ENCODE results near the gene MCRIP1.

Gene MCRIP1

DNA sequence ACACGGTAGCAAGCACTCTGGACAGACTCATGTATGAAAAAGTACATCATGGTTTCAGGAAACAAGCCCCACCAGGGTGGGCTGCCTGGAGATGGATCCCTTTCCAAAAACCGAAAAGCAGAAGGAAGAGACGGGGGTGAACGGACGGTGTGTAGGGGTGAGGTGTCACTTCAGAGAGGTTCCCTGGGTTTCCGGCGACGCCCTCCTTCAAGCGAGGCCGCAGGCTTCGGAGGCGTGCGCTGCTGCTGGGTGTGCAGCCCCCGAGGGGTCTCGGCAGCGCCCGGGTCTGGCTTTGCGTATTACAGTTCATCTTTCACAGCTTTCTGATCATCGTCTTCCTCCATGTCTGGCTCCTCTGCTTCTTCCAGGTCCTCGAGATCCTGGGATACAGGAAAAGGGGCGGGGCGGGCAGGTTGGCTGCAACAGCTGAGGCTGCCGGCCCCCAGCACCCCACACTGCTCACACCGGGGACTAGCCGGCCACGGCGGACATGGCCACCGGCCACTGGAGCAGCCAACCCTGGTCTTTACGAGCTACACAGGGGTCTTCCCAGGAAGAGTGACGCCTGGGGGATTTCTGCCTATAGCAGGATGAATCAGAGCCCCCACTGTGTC, 10.7 kb upstream of the MCRIP1 start:
- no peak for ATAC-seq
- TF ChIP-seq TCF4 (CRISPR knock-in tag; IDR thresholded peaks at IDR 0.05; ENCODE audit: borderline replicate concordance) (no peak), ARNTL (CRISPR knock-in tag; IDR thresholded peaks at IDR 0.05; ENCODE audit: borderline replicate concordance, low read depth) (no peak), ZFP30 (CRISPR knock-in tag; IDR thresholded peaks at IDR 0.05) (no peak), ZFP3 (CRISPR knock-in tag; IDR thresholded peaks at IDR 0.05) (no peak), TOX (CRISPR knock-in tag; IDR thresholded peaks at IDR 0.05; ENCODE audit: borderline replicate concordance) (no peak), CREB5 (CRISPR knock-in tag; IDR thresholded peaks at IDR 0.05; ENCODE audit: low read depth) (no peak), ZNF70 (CRISPR knock-in tag; IDR thresholded peaks at IDR 0.05) (no peak), ZNF8 (CRISPR knock-in tag; IDR thresholded peaks at IDR 0.05) (no peak), ZC3H10 (CRISPR knock-in tag; IDR thresholded peaks at IDR 0.05) (no peak), ISL1 (CRISPR knock-in tag; IDR thresholded peaks at IDR 0.05) (no peak), ZNF565 (CRISPR knock-in tag; conservative IDR thresholded peaks at IDR 0.05; ENCODE audit: low read depth) (no peak), OSR1 (CRISPR knock-in tag; IDR thresholded peaks at IDR 0.05) (no peak), SNAI2 (CRISPR knock-in tag; IDR thresholded peaks at IDR 0.05) (no peak), GLIS3 (CRISPR knock-in tag; IDR thresholded peaks at IDR 0.05) (no peak), PATZ1 (CRISPR knock-in tag; IDR thresholded peaks at IDR 0.05; ENCODE audit: borderline replicate concordance) (no peak), PPARA (CRISPR knock-in tag; IDR thresholded peaks at IDR 0.05; ENCODE audit: borderline replicate concordance) (no peak)
- TF ChIP-seq, protein P1, sequence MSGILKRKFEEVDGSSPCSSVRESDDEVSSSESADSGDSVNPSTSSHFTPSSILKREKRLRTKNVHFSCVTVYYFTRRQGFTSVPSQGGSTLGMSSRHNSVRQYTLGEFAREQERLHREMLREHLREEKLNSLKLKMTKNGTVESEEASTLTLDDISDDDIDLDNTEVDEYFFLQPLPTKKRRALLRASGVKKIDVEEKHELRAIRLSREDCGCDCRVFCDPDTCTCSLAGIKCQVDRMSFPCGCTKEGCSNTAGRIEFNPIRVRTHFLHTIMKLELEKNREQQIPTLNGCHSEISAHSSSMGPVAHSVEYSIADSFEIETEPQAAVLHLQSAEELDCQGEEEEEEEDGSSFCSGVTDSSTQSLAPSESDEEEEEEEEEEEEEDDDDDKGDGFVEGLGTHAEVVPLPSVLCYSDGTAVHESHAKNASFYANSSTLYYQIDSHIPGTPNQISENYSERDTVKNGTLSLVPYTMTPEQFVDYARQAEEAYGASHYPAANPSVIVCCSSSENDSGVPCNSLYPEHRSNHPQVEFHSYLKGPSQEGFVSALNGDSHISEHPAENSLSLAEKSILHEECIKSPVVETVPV (CRISPR knock-in tag; IDR thresholded peaks at IDR 0.05): no peak
- TF ChIP-seq, protein P2, sequence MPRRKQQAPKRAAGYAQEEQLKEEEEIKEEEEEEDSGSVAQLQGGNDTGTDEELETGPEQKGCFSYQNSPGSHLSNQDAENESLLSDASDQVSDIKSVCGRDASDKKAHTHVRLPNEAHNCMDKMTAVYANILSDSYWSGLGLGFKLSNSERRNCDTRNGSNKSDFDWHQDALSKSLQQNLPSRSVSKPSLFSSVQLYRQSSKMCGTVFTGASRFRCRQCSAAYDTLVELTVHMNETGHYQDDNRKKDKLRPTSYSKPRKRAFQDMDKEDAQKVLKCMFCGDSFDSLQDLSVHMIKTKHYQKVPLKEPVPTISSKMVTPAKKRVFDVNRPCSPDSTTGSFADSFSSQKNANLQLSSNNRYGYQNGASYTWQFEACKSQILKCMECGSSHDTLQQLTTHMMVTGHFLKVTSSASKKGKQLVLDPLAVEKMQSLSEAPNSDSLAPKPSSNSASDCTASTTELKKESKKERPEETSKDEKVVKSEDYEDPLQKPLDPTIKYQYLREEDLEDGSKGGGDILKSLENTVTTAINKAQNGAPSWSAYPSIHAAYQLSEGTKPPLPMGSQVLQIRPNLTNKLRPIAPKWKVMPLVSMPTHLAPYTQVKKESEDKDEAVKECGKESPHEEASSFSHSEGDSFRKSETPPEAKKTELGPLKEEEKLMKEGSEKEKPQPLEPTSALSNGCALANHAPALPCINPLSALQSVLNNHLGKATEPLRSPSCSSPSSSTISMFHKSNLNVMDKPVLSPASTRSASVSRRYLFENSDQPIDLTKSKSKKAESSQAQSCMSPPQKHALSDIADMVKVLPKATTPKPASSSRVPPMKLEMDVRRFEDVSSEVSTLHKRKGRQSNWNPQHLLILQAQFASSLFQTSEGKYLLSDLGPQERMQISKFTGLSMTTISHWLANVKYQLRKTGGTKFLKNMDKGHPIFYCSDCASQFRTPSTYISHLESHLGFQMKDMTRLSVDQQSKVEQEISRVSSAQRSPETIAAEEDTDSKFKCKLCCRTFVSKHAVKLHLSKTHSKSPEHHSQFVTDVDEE (CRISPR knock-in tag; IDR thresholded peaks at IDR 0.05): no peak

DNA sequence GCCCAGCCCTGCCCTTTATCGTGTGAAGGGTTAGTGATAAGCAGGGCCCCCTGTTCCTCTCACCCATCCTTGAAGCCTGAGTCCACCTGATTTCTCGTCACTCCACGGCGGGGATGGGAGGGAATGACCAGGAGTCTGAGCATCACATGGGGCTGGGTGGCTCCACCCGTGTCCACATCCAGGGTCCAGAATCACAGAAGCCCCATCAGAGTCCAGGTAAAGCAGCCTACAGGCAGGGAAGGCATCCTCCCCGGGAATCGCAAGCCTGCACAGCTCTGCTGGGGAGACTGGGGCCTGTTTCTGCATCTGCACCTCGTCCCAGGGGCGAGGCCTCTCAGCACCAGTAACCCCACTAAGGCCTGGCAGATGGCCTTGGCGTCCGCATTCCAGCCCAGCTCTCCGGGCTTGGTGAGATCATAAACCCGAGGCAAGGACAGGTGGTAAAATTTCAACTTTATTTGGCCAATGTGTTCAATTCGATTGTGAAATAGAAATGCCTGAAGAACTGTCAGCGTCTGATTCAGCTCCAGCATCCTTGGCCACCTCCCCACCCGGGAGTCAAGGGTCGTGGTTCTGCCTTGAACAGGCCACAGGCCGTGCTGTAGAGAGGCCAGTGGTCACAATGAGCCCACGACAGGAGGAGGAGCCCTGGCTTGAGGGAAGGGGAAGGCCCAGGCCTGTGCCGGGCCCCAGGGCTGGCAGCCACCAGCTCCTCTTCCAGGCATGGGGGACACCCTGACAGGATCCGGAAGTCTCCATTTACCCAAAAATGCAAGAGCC, 9.8 kb upstream of the MCRIP1 start:
- TF ChIP-seq ESRRG (CRISPR knock-in tag; IDR thresholded peaks at IDR 0.05) (no peak), PPARA (CRISPR knock-in tag; IDR thresholded peaks at IDR 0.05; ENCODE audit: borderline replicate concordance) (no peak), OSR1 (CRISPR knock-in tag; IDR thresholded peaks at IDR 0.05) (no peak), ZFP3 (CRISPR knock-in tag; IDR thresholded peaks at IDR 0.05) (no peak), ARNTL (CRISPR knock-in tag; IDR thresholded peaks at IDR 0.05; ENCODE audit: borderline replicate concordance, low read depth) (no peak), ZC3H10 (CRISPR knock-in tag; IDR thresholded peaks at IDR 0.05) (no peak), RARB (CRISPR knock-in tag; IDR thresholded peaks at IDR 0.05) (no peak), CREB5 (CRISPR knock-in tag; IDR thresholded peaks at IDR 0.05; ENCODE audit: low read depth) (no peak), TCF4 (CRISPR knock-in tag; IDR thresholded peaks at IDR 0.05; ENCODE audit: borderline replicate concordance) (no peak)
- TF ChIP-seq, protein P2 (CRISPR knock-in tag; IDR thresholded peaks at IDR 0.05): no peak
- ATAC-seq: no peak; the same call in 1 of the 3 replicates
